GM12874 (cell line): ENCODE results near the gene NOC2L.

Experiments
- TF ChIP-seq, protein P1 (sequence below): IDR thresholded peaks from 2 replicates; pipeline ENCODE4 v1.5.1; 2011; ENCODE audit warnings: low read depth, mild to moderate bottlenecking, control low read depth, low read length, moderate library complexity; ENCODE audit not compliant: insufficient read depth

NOC2L gene

GRCh38 chr1:917076-917459 lies 42.0 kb downstream of the NOC2L start:
- TF ChIP-seq, protein P1, sequence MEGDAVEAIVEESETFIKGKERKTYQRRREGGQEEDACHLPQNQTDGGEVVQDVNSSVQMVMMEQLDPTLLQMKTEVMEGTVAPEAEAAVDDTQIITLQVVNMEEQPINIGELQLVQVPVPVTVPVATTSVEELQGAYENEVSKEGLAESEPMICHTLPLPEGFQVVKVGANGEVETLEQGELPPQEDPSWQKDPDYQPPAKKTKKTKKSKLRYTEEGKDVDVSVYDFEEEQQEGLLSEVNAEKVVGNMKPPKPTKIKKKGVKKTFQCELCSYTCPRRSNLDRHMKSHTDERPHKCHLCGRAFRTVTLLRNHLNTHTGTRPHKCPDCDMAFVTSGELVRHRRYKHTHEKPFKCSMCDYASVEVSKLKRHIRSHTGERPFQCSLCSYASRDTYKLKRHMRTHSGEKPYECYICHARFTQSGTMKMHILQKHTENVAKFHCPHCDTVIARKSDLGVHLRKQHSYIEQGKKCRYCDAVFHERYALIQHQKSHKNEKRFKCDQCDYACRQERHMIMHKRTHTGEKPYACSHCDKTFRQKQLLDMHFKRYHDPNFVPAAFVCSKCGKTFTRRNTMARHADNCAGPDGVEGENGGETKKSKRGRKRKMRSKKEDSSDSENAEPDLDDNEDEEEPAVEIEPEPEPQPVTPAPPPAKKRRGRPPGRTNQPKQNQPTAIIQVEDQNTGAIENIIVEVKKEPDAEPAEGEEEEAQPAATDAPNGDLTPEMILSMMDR, result no peak

GRCh38 chr1:916173-917075 lies 42.6 kb downstream of the NOC2L start:
- TF ChIP-seq, protein P1, result no peak

GRCh38 chr1:915295-916172 lies 43.5 kb downstream of the NOC2L start:
- TF ChIP-seq, protein P1, result no peak

GRCh38 chr1:914891-915280 lies 44.2 kb downstream of the NOC2L start:
- TF ChIP-seq, protein P1, result no peak

DNA sequence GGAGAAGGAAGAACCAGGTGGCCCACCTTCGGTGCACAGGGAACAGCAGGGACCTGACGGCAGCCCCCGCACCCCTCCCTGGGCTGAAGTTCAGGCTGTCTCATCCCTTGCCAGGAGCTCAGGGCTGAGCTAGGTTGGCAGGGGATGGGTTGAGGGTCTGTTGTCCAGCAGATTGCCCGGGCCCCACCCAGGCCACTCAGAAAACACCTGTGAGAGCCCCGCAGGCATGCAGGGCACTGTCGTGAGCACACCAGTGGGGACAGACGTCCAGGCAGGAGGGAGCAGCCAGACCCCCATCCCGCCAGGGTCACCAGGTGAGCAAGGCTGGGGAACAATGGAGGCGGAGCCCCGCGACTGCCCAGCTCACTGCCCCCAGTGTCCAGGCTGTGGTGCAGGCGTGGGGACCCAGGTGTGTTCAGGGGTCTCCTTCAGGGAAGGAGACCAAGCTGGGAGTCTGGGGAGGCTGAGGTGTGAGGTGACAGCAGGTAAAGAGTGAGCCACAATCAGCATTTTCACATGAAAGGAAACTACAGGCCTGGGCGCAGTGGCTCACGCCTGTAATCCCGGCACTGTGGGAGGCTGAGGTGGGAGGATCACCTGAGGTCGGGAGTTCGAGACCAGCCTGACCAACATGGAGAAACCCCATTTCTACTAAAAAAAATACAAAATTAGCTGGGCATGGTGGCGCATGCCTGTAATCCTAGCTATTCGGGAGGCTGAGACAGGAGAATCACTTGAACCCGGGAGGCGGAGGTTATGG lies 44.7 kb downstream of the NOC2L start:
- TF ChIP-seq, protein P1, result no peak

- TF ChIP-seq, protein P1, result no peak
Measured at GRCh38 chr1:913491-914130, 45.4 kb downstream of the NOC2L start.
